ENCODE data around the gene GSTM2.

DNA sequence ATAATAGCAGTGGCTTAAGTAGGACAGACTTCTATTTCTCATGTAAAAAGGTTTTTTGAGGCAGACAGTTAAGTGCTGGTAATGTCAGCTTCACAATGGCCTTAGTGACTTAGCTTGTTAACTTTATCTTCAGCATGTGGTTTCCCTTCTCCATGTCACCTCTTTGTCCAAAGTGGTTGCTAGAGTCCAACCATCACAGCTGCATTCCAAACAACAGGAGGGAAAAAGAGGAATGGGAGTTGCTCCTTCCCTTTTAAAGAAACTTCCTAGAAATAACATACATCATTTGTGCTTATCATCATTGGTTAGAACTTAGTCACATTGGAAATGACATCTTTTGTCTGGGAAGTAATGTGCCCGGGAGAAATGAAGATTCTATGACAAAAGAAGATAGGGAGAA, 54.1 kb downstream of the GSTM2 start:
- TF ChIP-seq, protein P1, sequence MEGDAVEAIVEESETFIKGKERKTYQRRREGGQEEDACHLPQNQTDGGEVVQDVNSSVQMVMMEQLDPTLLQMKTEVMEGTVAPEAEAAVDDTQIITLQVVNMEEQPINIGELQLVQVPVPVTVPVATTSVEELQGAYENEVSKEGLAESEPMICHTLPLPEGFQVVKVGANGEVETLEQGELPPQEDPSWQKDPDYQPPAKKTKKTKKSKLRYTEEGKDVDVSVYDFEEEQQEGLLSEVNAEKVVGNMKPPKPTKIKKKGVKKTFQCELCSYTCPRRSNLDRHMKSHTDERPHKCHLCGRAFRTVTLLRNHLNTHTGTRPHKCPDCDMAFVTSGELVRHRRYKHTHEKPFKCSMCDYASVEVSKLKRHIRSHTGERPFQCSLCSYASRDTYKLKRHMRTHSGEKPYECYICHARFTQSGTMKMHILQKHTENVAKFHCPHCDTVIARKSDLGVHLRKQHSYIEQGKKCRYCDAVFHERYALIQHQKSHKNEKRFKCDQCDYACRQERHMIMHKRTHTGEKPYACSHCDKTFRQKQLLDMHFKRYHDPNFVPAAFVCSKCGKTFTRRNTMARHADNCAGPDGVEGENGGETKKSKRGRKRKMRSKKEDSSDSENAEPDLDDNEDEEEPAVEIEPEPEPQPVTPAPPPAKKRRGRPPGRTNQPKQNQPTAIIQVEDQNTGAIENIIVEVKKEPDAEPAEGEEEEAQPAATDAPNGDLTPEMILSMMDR (IDR thresholded peaks at IDR 0.05), result no peak
- no peak for TF ChIP-seq POLR2A (IDR thresholded peaks at IDR 0.05)
